PC-9 (cell line): Measurements from ENCODE around the gene MASP2.

ENCODE experiments used
- CTCF ChIP-seq: fragments of 200-600 bp; sonication (generic); conservative IDR thresholded peaks from 2 replicates; pipeline ENCODE4 v1.6.1; 2017; ENCODE audit warnings: mixed run types, antibody characterized with exemption, mild to moderate bottlenecking, moderate library complexity
- EZH2 ChIP-seq: fragments of 200-600 bp; sonication (generic); IDR thresholded peaks from 2 replicates; pipeline ENCODE4 v1.8.0; 2017; ENCODE audit warnings: antibody characterized with exemption, low read depth

- TF ChIP-seq CTCF, result no peak
- TF ChIP-seq EZH2, result no peak
Observed at GRCh38 chr1:11042995-11043874, 3.8 kb downstream of the MASP2 start.
